HEK293T (cell line): Measurements from ENCODE around the gene ZNF83.

Source experiments
- CTCF ChIA-PET: fragments of 350-600 bp; formaldehyde crosslinking; extraction: SDS; loops from one replicate; lab custom pipeline; 2021; ENCODE audit warnings: antibody characterized with exemption, inconsistent platforms; lab: Yijun Ruan, JAX
- POLR2A ChIA-PET: fragments of 350-600 bp; formaldehyde crosslinking; extraction: SDS; loops from one replicate; lab custom pipeline; 2020; ENCODE audit warnings: antibody characterized with exemption, inconsistent platforms; lab: Yijun Ruan, JAX
- DNase-seq: peaks from one replicate; pipeline ENCODE4 v3.0.0; 2012; ENCODE audit warnings: mixed read lengths; ENCODE audit errors: extremely low spot score
- ARNT ChIP-seq: fragments of 450-650 bp; IDR thresholded peaks from 2 replicates; pipeline ENCODE4 v1.6.1; 2017; ENCODE audit warnings: mild to moderate bottlenecking
- BHLHE40 ChIP-seq: fragments of 450-650 bp; IDR thresholded peaks from 2 replicates; pipeline ENCODE4 v1.6.1; 2016; ENCODE audit warnings: mild to moderate bottlenecking, moderate library complexity, borderline replicate concordance
- CTBP1 ChIP-seq: fragments of 450-650 bp; IDR thresholded peaks from 2 replicates; pipeline ENCODE4 v1.6.1; 2016; ENCODE audit warnings: borderline replicate concordance
- ELF4 ChIP-seq: fragments of 450-650 bp; IDR thresholded peaks from 2 replicates; pipeline ENCODE4 v1.6.1; 2017; ENCODE audit warnings: antibody characterized with exemption
- FOXA1 ChIP-seq: fragments of 450-650 bp; IDR thresholded peaks from 2 replicates; pipeline ENCODE4 v1.6.1; 2016; ENCODE audit warnings: mild to moderate bottlenecking
- FOXK2 ChIP-seq: fragments of 450-650 bp; IDR thresholded peaks from 2 replicates; pipeline ENCODE4 v1.6.1; 2016; ENCODE audit warnings: mild to moderate bottlenecking
- FOXM1 ChIP-seq: fragments of 450-650 bp; IDR thresholded peaks from 2 replicates; pipeline ENCODE4 v1.6.1; 2017; ENCODE audit warnings: mild to moderate bottlenecking, borderline replicate concordance
- HDGF ChIP-seq: fragments of 450-650 bp; IDR thresholded peaks from 2 replicates; pipeline ENCODE4 v1.6.1; 2017; ENCODE audit warnings: antibody characterized with exemption, borderline replicate concordance
- L3MBTL2 ChIP-seq: fragments of 450-650 bp; conservative IDR thresholded peaks from 2 replicates; pipeline ENCODE4 v1.6.1; 2016; ENCODE audit warnings: mild to moderate bottlenecking
- LEF1 ChIP-seq: fragments of 450-650 bp; IDR thresholded peaks from 2 replicates; pipeline ENCODE4 v1.6.1; 2017; ENCODE audit warnings: mild to moderate bottlenecking, borderline replicate concordance
- NFRKB ChIP-seq: fragments of 450-650 bp; IDR thresholded peaks from 2 replicates; pipeline ENCODE4 v1.6.1; 2016; ENCODE audit warnings: mild to moderate bottlenecking, moderate library complexity
- PKNOX1 ChIP-seq: fragments of 450-650 bp; IDR thresholded peaks from 2 replicates; pipeline ENCODE4 v1.6.1; 2016
- SP1 ChIP-seq: fragments of 450-650 bp; IDR thresholded peaks from 2 replicates; pipeline ENCODE4 v1.6.1; 2017
- SUZ12 ChIP-seq: fragments of 450-650 bp; IDR thresholded peaks from 2 replicates; pipeline ENCODE4 v1.6.1; 2016; ENCODE audit warnings: mild to moderate bottlenecking
- TARDBP ChIP-seq: fragments of 450-650 bp; IDR thresholded peaks from 2 replicates; pipeline ENCODE4 v1.6.1; 2016
- ZNF384 ChIP-seq: fragments of 450-650 bp; IDR thresholded peaks from 2 replicates; pipeline ENCODE4 v1.6.1; 2016

Gene ZNF83

GRCh38 chr19:52673014-52673413, 34.9 kb upstream of the ZNF83 start:
- ChIA-PET CTCF (no interaction called here), POLR2A (no interaction called here)
- no peak for DNase-seq
- TF ChIP-seq FOXK2 = no peak
- no peak for TF ChIP-seq PKNOX1
- no peak for TF ChIP-seq NFRKB
- TF ChIP-seq L3MBTL2 = no peak
- no peak for TF ChIP-seq BHLHE40
- TF ChIP-seq HDGF = no peak
- no peak for TF ChIP-seq FOXM1
- no peak for TF ChIP-seq CTBP1
- TF ChIP-seq LEF1 = no peak
- no peak for TF ChIP-seq SUZ12
- no peak for TF ChIP-seq ZNF384
- TF ChIP-seq ARNT = no peak
- no peak for TF ChIP-seq FOXA1
- TF ChIP-seq ELF4 = no peak
- TF ChIP-seq SP1 = no peak
- no peak for TF ChIP-seq TARDBP

- ChIA-PET CTCF (no interaction called here), POLR2A (no interaction called here)
- TF ChIP-seq ZNF384 (no peak), FOXA1 (no peak), SP1 (no peak), FOXK2 (no peak)
- DNase-seq = no peak
Measured at GRCh38 chr19:52670046-52670445, 31.9 kb upstream of the ZNF83 start.

GRCh38 chr19:52669586-52669985, 31.4 kb upstream of the ZNF83 start:
- DNase-seq = no peak
- ChIA-PET POLR2A (no interaction called here), CTCF (no interaction called here)

GRCh38 chr19:52667972-52668371, 29.8 kb upstream of the ZNF83 start:
- no peak for DNase-seq
- ChIA-PET POLR2A (no interaction called here), CTCF (no interaction called here)
- TF ChIP-seq L3MBTL2 (no peak), SUZ12 (no peak), LEF1 (no peak)

More at GRCh38 chr19:52669586-52669985, 31.4 kb upstream of the ZNF83 start:
- TF ChIP-seq FOXK2 (no peak), ELF4 (no peak), SP1 (no peak), FOXM1 (no peak), L3MBTL2 (no peak), PKNOX1 (no peak), NFRKB (no peak), FOXA1 (no peak), SUZ12 (no peak), ZNF384 (no peak), HDGF (no peak), BHLHE40 (no peak), TARDBP (no peak), LEF1 (no peak), ARNT (no peak), CTBP1 (no peak)

GRCh38 chr19:52666506-52666905, 28.4 kb upstream of the ZNF83 start:
- no peak for DNase-seq
- ChIA-PET CTCF (no interaction called here), POLR2A (no interaction called here)
- TF ChIP-seq ARNT = no peak
- no peak for TF ChIP-seq NFRKB
- no peak for TF ChIP-seq SP1
- TF ChIP-seq TARDBP = no peak
- no peak for TF ChIP-seq L3MBTL2
- TF ChIP-seq PKNOX1 = no peak
- no peak for TF ChIP-seq FOXA1
- no peak for TF ChIP-seq HDGF
- TF ChIP-seq CTBP1 = no peak
- TF ChIP-seq ELF4 = no peak
- TF ChIP-seq SUZ12 = no peak
- TF ChIP-seq BHLHE40 = no peak
- TF ChIP-seq FOXK2 = no peak
- TF ChIP-seq LEF1 = no peak
- no peak for TF ChIP-seq FOXM1
- TF ChIP-seq ZNF384 = no peak

- CTCF ChIA-PET = no interaction called here
- no peak for TF ChIP-seq PKNOX1
- no peak for TF ChIP-seq ARNT
- no peak for TF ChIP-seq FOXK2
- no peak for TF ChIP-seq ZNF384
- TF ChIP-seq L3MBTL2 = no peak
- TF ChIP-seq LEF1 = no peak
- TF ChIP-seq FOXA1 = no peak
- no peak for TF ChIP-seq BHLHE40
- TF ChIP-seq SUZ12 = no peak
- no peak for TF ChIP-seq ELF4
- TF ChIP-seq CTBP1 = no peak
- TF ChIP-seq NFRKB = no peak
- no peak for TF ChIP-seq SP1
- no peak for TF ChIP-seq HDGF
- no peak for TF ChIP-seq FOXM1
- no peak for TF ChIP-seq TARDBP
- POLR2A ChIA-PET = no interaction called here
- DNase-seq = no peak
Measured at GRCh38 chr19:52665529-52665928, 27.4 kb upstream of the ZNF83 start.
